GM12892 (cell line): ENCODE measurements around the gene MSANTD2.

Source experiments
- POLR2A ChIP-seq: IDR thresholded peaks from 2 replicates; pipeline ENCODE4 v1.6.1; 2011; ENCODE audit warnings: low read depth, low read length, control low read depth
- POLR2AphosphoS5 ChIP-seq: IDR thresholded peaks from 2 replicates; pipeline ENCODE4 v1.6.1; 2011; ENCODE audit warnings: low read depth, low read length, control low read depth
- TAF1 ChIP-seq: IDR thresholded peaks from 2 replicates; pipeline ENCODE4 v1.6.1; 2011; ENCODE audit warnings: low read depth, mild to moderate bottlenecking, control low read depth, low read length, borderline replicate concordance

DNA sequence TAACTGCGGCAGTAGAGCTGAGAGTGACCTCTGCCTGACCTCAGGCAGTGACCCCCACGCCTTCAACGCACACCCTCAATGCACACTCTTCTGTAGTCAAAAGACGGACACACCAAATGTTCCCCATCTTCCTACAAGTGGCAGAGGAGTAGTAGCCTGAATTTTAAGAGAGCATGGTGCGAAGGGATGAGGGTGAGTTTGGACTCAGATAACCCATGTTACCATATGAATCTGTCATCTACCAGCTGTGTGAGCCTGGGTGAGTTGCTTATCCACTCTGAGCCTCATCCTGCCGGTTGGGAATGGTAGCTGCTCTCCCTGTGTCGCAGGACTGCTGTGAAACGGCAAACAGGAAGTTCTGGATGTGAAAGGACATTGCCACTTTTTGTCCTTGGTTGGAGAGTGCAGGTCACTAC lies 44.5 kb upstream of the MSANTD2 start:
- no peak for TF ChIP-seq POLR2AphosphoS5
- no peak for TF ChIP-seq POLR2A
- TF ChIP-seq TAF1: no peak
